Fibroblast of mammary gland (primary cell): Measurements from ENCODE around the gene AP5B1.

ENCODE experiments used
- DNase-seq: peaks from one replicate; pipeline ENCODE4 v3.0.0-alpha.2; 2010; ENCODE audit warnings: low read depth
- H3K4me3 ChIP-seq: 2 replicates; pipeline ENCODE4 v1.5.1; 2011; ENCODE audit warnings: low read depth, mild to moderate bottlenecking, low read length, moderate library complexity; ENCODE audit not compliant: control insufficient read depth
- TF ChIP-seq, protein P1 (sequence below): conservative IDR thresholded peaks from 2 replicates; pipeline ENCODE4 v1.5.1; 2011; ENCODE audit warnings: low read depth, low read length, inconsistent platforms; ENCODE audit not compliant: control insufficient read depth, insufficient read depth

Gene AP5B1

DNA sequence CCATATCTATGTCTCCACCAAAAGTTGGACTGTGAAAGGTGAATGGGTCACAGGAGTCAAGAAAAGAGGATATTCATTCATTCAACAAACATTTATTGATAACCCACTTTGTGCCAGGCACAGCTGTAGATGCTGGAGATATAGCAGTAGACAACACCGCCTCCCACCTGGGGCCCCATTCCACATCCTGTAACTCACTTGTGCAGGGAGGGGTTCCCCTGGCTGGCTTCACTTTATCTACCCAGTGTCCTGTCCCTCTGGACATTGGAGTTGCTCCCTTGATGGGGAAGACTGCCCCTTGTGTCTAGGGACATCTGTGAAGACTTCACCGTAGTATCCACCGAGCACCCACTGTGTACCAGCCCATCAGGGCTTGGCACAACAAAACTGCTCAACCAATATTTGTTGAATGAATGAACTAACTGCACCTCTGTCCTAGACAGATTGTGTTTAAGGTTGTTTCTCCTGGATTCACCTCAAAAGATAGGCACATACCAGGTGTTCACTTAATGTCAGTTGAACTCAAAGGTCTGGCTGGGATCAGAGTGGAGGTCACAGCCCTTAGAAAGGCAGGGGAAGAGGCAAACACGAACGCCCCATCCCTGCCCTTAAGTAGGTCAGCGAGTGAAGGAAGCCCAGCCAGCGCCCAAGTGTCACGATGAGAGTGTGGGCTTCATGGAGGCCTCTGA, 4.7 kb upstream of the AP5B1 start:
- TF ChIP-seq, protein P1, sequence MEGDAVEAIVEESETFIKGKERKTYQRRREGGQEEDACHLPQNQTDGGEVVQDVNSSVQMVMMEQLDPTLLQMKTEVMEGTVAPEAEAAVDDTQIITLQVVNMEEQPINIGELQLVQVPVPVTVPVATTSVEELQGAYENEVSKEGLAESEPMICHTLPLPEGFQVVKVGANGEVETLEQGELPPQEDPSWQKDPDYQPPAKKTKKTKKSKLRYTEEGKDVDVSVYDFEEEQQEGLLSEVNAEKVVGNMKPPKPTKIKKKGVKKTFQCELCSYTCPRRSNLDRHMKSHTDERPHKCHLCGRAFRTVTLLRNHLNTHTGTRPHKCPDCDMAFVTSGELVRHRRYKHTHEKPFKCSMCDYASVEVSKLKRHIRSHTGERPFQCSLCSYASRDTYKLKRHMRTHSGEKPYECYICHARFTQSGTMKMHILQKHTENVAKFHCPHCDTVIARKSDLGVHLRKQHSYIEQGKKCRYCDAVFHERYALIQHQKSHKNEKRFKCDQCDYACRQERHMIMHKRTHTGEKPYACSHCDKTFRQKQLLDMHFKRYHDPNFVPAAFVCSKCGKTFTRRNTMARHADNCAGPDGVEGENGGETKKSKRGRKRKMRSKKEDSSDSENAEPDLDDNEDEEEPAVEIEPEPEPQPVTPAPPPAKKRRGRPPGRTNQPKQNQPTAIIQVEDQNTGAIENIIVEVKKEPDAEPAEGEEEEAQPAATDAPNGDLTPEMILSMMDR: no peak

GRCh38 chr11:65782816-65783228, 2.0 kb upstream of the AP5B1 start:
- H3K4me3 ChIP-seq: no peak overlapping the region
- DNase-seq: no peak
- TF ChIP-seq, protein P1: no peak

More for the DNA sequence above, 4.7 kb upstream of the AP5B1 start:
- H3K4me3 ChIP-seq: no peak overlapping the region
- DNase-seq: no peak

DNA sequence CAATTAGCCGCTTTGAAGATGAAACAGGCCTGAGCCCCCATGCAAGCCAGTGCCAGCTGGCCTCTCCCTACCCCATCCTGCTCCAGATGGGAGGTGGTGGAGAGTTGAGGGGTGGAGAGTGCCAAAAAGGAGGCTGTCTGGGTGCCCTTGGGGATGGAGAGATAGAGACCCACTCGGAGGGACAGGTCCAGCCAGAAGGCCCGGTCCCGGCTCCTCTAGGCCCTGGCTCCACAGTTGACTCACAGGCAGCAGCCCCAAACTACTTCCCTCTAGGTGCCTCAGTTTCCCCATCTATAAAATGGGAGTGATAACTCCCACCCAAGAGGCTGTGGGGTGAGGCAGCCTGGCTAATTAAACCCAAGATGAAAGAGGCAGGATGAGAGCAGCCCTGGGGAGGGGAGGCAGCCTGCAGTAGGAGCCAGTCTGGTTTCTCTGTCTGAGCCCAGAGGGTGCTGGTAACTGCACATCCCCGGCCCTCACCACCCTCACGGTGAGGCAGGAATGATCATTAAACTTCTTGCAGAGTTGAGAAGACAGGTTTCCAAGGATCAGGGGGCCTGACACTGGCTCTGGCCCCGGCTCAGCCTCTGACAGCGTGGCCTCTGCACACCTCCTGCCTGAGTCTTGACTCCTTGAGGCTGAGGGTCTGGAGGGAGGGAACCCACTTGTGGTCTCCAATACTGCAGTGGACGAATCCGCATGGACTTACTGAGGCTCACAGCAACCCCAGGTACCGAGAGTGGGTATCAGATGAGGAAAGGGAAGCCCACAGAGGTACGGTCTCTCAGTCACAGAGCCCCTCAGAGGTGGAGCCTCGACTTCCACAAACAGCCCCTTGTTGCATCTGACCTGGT, 1.4 kb upstream of the AP5B1 start:
- TF ChIP-seq, protein P1: no peak
- DNase-seq: no peak
- no peak overlapping the region for H3K4me3 ChIP-seq

DNA sequence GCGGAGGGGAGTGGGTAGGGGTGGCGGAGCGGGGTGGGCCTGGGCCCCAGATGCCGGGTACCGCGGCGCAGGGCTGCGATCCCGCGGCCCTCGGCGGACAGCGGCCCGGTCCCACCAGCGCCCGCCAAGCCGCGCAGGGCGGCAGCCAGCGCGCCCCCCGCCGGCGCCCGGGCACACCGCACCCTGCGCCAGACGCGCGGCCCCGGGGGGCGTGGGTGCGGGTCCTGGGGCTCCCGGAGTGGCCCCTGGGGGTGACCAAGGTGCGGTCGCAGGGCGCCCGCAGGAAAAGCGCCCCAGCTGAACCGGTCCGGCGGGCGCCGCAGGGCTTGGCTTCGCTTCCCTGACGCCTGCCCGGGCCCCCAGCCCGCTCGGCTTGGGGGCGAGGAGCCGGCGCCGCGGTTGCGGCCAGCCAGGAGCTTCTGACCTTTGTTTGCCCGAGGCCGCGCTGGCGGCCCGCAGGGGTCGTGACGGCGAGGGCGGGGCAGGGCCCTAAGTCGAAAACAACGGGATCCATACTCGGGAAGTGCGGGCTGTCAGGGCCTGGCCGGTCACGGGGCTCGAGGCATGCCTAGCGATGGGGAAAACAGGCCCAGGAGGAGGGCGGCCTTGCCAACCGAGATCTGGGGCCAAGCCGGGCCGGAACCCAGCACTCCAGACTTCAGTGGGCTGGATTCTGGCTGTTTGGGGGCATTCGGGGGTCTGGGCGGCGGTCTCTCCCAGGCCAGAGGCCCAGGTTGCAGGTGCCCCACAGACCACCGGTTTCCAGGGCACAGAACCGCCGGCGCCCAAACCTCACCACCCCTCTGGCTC, 581 bp upstream of the AP5B1 start:
- H3K4me3 ChIP-seq: peak overlapping the region; percentile 32
- DNase-seq: no peak
- TF ChIP-seq, protein P1: no peak

DNA sequence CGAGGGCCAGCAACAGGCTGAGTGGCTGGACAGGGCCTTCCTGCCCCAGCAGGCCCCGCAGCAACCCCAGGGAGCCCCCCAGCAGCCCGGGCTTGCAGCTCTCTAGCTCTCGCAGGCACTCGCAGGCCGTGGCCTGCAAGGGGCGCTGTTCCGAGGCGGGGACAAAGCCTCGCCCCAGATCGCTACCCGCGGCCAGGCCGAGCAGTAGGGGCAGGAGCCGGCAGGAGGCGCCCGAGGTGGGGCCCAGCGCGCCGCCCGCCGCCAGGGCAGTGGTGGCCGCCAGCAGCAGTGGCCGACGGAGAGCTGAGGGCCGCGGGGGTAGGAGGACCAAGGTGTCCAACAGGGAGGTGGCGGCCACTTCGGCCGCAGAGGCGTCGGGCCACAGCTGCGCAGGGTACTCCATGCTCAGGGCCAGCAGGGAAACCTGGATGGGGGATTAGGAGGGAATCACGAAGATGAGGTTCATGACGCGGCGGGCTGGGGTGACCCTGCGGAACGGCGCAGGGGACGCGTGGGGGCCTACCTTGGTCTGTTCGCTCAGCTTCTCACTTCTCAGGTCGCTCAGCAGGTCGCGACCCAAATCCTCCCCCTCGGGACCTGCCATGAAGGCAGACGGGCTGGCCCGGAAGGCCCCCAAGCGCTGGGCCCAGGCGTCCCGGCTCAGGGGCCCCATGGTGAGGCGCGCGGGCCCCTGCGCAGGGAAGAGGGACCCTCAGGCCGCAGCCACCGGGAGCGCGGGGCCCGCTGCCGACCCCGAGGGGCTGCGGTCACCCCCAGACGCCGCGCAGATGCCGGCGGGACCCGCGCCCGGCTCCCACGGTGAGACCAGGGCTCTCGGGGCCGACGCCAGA, 632 bp downstream of the AP5B1 start:
- H3K4me3 ChIP-seq: peak overlapping the region; percentile 77
- TF ChIP-seq, protein P1: peak; percentile 70
- peak; percentile 75 for DNase-seq

GRCh38 chr11:65779669-65779918, 1.2 kb downstream of the AP5B1 start:
- TF ChIP-seq, protein P1: no peak
- H3K4me3 ChIP-seq: peak overlapping the region; percentile 77
- DNase-seq: no peak
